BE2C (cell line): ENCODE measurements around the gene VWF.

ENCODE experiments used
- DNase-seq: peaks from one replicate; pipeline ENCODE4 v3.0.0-alpha.2; 2020
- H3K27me3 ChIP-seq: fragments of 250-450 bp; sonication (Bioruptor Pico); 2 replicates; pipeline ENCODE4 v1.5.1; 2020; ENCODE audit warnings: mild to moderate bottlenecking
- H3K36me3 ChIP-seq: fragments of 250-450 bp; sonication (Bioruptor Pico); 2 replicates; pipeline ENCODE4 v1.5.1; 2020; ENCODE audit warnings: mild to moderate bottlenecking
- H3K4me1 ChIP-seq: fragments of 250-450 bp; sonication (Bioruptor Pico); 2 replicates; pipeline ENCODE4 v1.5.1; 2020
- H3K4me3 ChIP-seq: 2 replicates; pipeline ENCODE4 v1.5.1; 2011; ENCODE audit warnings: low read depth, low read length
- H3K9me3 ChIP-seq: fragments of 250-450 bp; sonication (Bioruptor Pico); 2 replicates; pipeline ENCODE4 v1.5.1; 2020
- TF ChIP-seq, protein P1 (sequence below): IDR thresholded peaks from 2 replicates; pipeline ENCODE4 v1.5.1; 2012; ENCODE audit warnings: mild to moderate bottlenecking, low read depth, low read length

The VWF gene

DNA sequence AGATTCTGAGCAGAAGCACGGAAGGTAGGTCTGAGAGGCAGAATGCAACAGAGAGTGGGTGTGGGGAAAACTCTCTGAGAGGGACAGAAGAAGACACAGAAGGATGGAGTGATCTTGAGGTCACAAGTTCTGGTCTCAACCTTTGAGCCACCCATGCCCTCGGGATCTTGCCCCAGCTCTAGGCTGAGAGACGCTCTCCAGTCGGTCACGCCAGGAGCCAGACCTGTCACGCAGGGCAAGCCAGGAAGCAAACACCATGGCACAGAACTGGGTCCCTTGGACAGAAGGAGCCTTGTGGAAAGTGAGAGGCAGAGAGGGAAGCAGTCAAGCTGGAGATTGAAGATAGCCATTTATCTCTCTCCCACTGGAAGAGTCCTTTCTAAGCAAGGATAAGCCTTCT is 79.0 kb downstream of the VWF start:
- Histone ChIP-seq H3K36me3 (no peaks in the 10 kb centered on the region), H3K4me3 (no peak overlapping the region), H3K4me1 (peaks cover 11% of the 10 kb centered on the region), H3K9me3 (no peaks in the 10 kb centered on the region), H3K27me3 (no peaks in the 10 kb centered on the region)
- TF ChIP-seq, protein P1, sequence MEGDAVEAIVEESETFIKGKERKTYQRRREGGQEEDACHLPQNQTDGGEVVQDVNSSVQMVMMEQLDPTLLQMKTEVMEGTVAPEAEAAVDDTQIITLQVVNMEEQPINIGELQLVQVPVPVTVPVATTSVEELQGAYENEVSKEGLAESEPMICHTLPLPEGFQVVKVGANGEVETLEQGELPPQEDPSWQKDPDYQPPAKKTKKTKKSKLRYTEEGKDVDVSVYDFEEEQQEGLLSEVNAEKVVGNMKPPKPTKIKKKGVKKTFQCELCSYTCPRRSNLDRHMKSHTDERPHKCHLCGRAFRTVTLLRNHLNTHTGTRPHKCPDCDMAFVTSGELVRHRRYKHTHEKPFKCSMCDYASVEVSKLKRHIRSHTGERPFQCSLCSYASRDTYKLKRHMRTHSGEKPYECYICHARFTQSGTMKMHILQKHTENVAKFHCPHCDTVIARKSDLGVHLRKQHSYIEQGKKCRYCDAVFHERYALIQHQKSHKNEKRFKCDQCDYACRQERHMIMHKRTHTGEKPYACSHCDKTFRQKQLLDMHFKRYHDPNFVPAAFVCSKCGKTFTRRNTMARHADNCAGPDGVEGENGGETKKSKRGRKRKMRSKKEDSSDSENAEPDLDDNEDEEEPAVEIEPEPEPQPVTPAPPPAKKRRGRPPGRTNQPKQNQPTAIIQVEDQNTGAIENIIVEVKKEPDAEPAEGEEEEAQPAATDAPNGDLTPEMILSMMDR: no peak
- no peak for DNase-seq

- H3K9me3 ChIP-seq: no peaks in the 10 kb centered on the region
- DNase-seq: peak; percentile 79
- no peaks in the 10 kb centered on the region for H3K36me3 ChIP-seq
- H3K4me1 ChIP-seq: peaks cover 11% of the 10 kb centered on the region
- H3K4me3 ChIP-seq: no peak overlapping the region
- TF ChIP-seq, protein P1: no peak
- no peaks in the 10 kb centered on the region for H3K27me3 ChIP-seq
Measured at GRCh38 chr12:6044082-6044481, 80.4 kb downstream of the VWF start.

GRCh38 chr12:6042446-6042845 is 82.0 kb downstream of the VWF start:
- TF ChIP-seq, protein P1: no peak
- no peaks in the 10 kb centered on the region for H3K36me3 ChIP-seq
- DNase-seq: no peak
- H3K4me1 ChIP-seq: peaks cover 11% of the 10 kb centered on the region
- H3K27me3 ChIP-seq: no peaks in the 10 kb centered on the region
- no peaks in the 10 kb centered on the region for H3K9me3 ChIP-seq
- H3K4me3 ChIP-seq: no peak overlapping the region

DNA sequence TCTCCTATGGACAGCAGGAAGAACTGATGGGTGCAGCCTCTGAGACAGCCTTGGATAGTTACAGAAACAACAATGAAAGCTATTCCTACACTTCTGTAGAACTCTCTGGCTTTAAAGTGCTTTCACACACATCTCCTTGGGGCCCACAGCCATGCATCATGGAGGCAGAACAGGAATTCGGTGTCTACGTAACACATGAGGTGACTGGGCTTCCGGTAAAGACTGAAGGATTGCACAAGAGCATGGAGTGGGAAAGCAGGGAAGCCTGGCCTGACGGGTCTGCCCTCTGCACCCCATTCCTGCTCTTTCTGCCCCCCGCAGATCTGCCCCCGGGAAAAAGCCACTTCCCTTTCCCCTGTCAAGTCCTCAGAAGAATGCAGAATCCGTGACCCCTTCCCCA is 82.6 kb downstream of the VWF start:
- Histone ChIP-seq H3K36me3 (no peaks in the 10 kb centered on the region), H3K4me3 (no peak overlapping the region), H3K4me1 (peaks cover 11% of the 10 kb centered on the region), H3K27me3 (no peaks in the 10 kb centered on the region), H3K9me3 (no peaks in the 10 kb centered on the region)
- TF ChIP-seq, protein P1: no peak
- DNase-seq: no peak

DNA sequence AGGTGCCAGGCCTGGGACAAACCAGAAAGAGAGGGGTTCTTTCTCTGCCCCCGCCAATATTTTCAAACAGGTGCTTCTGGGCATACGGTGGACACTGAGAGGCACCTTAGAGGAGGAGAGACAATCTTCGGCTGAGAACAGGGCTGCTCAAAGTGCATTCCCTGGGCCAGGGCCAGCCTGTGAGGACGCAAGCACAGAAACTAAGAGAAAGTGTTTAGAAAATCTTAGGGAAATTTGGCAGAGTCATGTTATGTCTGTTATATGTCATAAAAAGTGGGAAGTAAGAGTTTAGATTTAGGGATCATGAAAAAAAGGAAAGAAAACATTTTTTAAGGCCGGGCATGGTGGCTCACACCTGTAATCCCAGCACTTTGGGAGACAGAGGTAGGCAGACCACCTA is 83.7 kb downstream of the VWF start:
- no peaks in the 10 kb centered on the region for H3K36me3 ChIP-seq
- no peaks in the 10 kb centered on the region for H3K9me3 ChIP-seq
- TF ChIP-seq, protein P1: no peak
- no peak for DNase-seq
- H3K27me3 ChIP-seq: no peaks in the 10 kb centered on the region
- H3K4me3 ChIP-seq: no peak overlapping the region
- H3K4me1 ChIP-seq: peaks cover 11% of the 10 kb centered on the region

GRCh38 chr12:6039894-6040601 is 84.4 kb downstream of the VWF start:
- Histone ChIP-seq H3K4me3 (no peak overlapping the region), H3K27me3 (no peaks in the 10 kb centered on the region), H3K36me3 (no peaks in the 10 kb centered on the region), H3K4me1 (peaks cover 11% of the 10 kb centered on the region), H3K9me3 (no peaks in the 10 kb centered on the region)
- TF ChIP-seq, protein P1: peak; percentile 97
- DNase-seq: peak; percentile 72
